H1 (cell line): ENCODE data around the gene IKZF3. TPM values are rescaled to one million over a fixed set of nuclear protein-coding genes. Genes with fewer than 3 reads are reported as not detected.

Experiments
- CBX8 ChIP-seq: fragments of 300-800, 300-1000 bp; sonication (generic); IDR thresholded peaks from 2 replicates; pipeline ENCODE4 v1.7.1; 2016; ENCODE audit warnings: low read depth, low read length, borderline replicate concordance
- CHD1 ChIP-seq: IDR thresholded peaks from 2 replicates; pipeline ENCODE4 v1.6.1; 2012; ENCODE audit warnings: low read depth, low read length, improper control_type of control experiment
- CTBP2 ChIP-seq: IDR thresholded peaks from 2 replicates; pipeline ENCODE4 v1.7.0; 2011; ENCODE audit warnings: borderline replicate concordance, mild to moderate bottlenecking, moderate library complexity, mixed read lengths, low read length; ENCODE audit not compliant: insufficient read depth, insufficient read length
- RXRA ChIP-seq: IDR thresholded peaks from 2 replicates; pipeline ENCODE4 v1.6.1; 2011; ENCODE audit warnings: low read depth, mild to moderate bottlenecking, low read length, moderate library complexity; ENCODE audit not compliant: insufficient read depth
- SIN3A ChIP-seq, 2 experiments: IDR thresholded peaks in 1 of 2; conservative IDR thresholded peaks in 1 of 2; 2 replicates each; pipeline ENCODE4 v1.6.1; 2011 to 2012; ENCODE audit warnings: low read length in 2 of 2, improper control_type of control experiment in 1 of 2, low read depth in 1 of 2, mild to moderate bottlenecking in 1 of 2
- polyA plus RNA-seq, 7 experiments: library from polyadenylated mRNA; depleted of rRNA in 3 of 7; stranded (reverse) in 5 of 7; unstranded in 2 of 7; fragments of >200 nt in 5 of 7; fragments of 200-250 nt in 2 of 7; gene quantifications; 1 replicate in 5 of 7; 2 replicates in 1 of 7; 4 replicates in 1 of 7; pipeline versions ENCODE4 v1.2.1 to v1.2.3, GENCODE V29; 2011 to 2013; ENCODE audit warnings: missing spikeins in 2 of 7, mixed read lengths in 2 of 7
- total RNA-seq: library from RNA; stranded (reverse); fragmentation: NEBNext Ultra II Directional; extraction: Animal tissue kit (Norgen Biotek cat#: 25700); gene quantifications from 2 replicates; pipeline ENCODE4 v1.2.1, GENCODE V29; 2021

Gene IKZF3
- total and polyA plus RNA-seq, 2 of the 8 experiments (the other 6 are each of a cell fraction or from before 2014, with no cell fraction given), result 0.23 to 0.56 TPM

DNA sequence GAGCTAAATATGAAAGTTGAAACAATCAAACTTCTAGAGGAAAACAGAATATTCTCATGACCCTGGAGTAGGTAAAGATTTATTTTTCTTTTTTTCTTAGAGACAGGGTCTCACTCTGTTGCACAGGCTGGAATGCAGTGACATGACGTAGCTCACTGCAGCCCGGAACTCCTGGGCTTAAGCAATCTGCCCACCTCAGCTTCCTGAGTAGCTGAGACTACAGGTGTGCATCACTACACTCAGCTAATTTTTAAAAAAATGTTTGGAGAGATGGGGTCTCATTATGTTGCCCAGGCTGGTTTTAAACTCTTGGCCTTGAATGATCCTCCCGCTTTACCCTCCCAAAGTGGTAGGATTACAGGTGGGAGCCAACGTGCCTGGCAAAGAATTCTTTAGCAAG lies 15.5 kb downstream of the IKZF3 start (continued):
- TF ChIP-seq SIN3A (conservative IDR thresholded peaks at IDR 0.05 in 1 of 2, IDR thresholded peaks at IDR 0.05 in 1 of 2; ENCODE audit: low read depth in 1 of 2, low read length in 2 of 2) (no peak), RXRA (no peak), CBX8 (no peak), CTBP2 (no peak), CHD1 (no peak)
- TF ChIP-seq, all 59 proteins: peak for 0
